Adrenal gland (tissue), 5 donors: ENCODE measurements around the gene CLIP1.

Experiments
- CTCF ChIP-seq, 6 experiments: fragments of 450-650 bp in 4 of 6; fragments of 200-600 bp in 2 of 6; sonication (generic) in 1 of 6; IDR thresholded peaks; 1 replicate in 5 of 6; 2 replicates in 1 of 6; pipeline versions ENCODE4 v1.5.1 to v1.8.0; 2016 to 2021; ENCODE audit warnings: antibody characterized with exemption in 6 of 6, mild to moderate bottlenecking in 2 of 6, moderate library complexity in 1 of 6
- POLR2A ChIP-seq, 2 donors: fragments of 450-650 bp; IDR thresholded peaks; one replicate each; pipeline ENCODE4 v1.6.1; 2017; ENCODE audit warnings: antibody characterized with exemption in 2 of 2, mild to moderate bottlenecking in 2 of 2, moderate library complexity in 1 of 2
- donor health status: DM: no; HTN: no; CAD: no.

DNA sequence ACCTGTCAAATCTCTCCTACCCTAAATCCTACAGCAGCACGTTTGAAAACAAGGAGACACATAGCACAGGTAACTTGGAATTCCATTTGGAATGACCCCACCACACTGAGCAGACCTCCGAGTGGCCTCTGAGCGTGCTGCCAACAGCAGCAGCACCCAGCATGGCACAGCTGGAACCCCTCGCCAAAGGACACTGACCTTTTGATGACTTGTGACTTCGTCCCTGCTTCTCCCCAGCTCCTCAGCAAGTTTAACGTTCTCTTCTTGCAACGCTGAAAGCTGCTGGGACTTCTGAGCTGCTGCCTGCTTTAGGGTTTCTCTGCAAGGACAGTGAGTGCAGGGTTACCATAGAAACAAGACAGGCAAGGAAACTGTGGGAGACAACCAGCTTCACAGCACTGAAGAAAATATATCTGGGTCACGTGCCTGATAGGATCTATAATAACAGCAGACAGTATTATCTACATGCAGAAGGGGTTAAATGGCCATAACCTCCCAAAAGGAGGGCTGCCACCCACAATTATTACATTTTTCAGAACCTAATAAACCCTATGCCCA lies 112.8 kb downstream of the CLIP1 start:
- no peak for TF ChIP-seq CTCF (IDR thresholded peaks at IDR 0.05)
- no peak for TF ChIP-seq POLR2A (IDR thresholded peaks at IDR 0.05)
